Hepatocyte (in vitro differentiated cells): ENCODE measurements around the gene AARSD1. TPM values are rescaled to one million over a fixed set of nuclear protein-coding genes. Genes with fewer than 3 reads are reported as not detected.

Experiments
- DNase-seq: peaks from one replicate; pipeline ENCODE4 v3.0.0-alpha.2; 2016; ENCODE audit warnings: low spot score
- H2AFZ ChIP-seq: fragments of 200-600 bp; sonication (generic); 2 replicates; pipeline ENCODE4 v1.6.0; 2016; ENCODE audit warnings: antibody characterized with exemption, mild to moderate bottlenecking
- H3K27ac ChIP-seq: fragments of 200-600 bp; sonication (generic); 2 replicates; pipeline ENCODE4 v1.5.1; 2016; ENCODE audit warnings: mild to moderate bottlenecking
- H3K27me3 ChIP-seq: fragments of 200-600 bp; sonication (generic); 2 replicates; pipeline ENCODE4 v1.6.1; 2016
- H3K36me3 ChIP-seq: fragments of 200-600 bp; sonication (generic); replicated peaks from 2 replicates; pipeline ENCODE4 v1.5.1; 2016; ENCODE audit warnings: low read depth; ENCODE audit not compliant: insufficient read depth
- H3K4me1 ChIP-seq: fragments of 200-600 bp; sonication (generic); 2 replicates; pipeline ENCODE4 v1.5.1; 2016; ENCODE audit warnings: mild to moderate bottlenecking, moderate library complexity; ENCODE audit not compliant: insufficient read depth
- H3K4me2 ChIP-seq: fragments of 200-600 bp; sonication (generic); 2 replicates; pipeline ENCODE4 v1.6.0; 2016
- H3K4me3 ChIP-seq: fragments of 200-600 bp; sonication (generic); 2 replicates; pipeline ENCODE4 v1.5.1; 2016; ENCODE audit warnings: mild to moderate bottlenecking
- H3K79me2 ChIP-seq: fragments of 200-600 bp; sonication (generic); 2 replicates; pipeline ENCODE4 v1.6.0; 2017; ENCODE audit warnings: mild to moderate bottlenecking
- H3K9me2 ChIP-seq: fragments of 200-600 bp; sonication (generic); replicated peaks from 2 replicates; pipeline ENCODE4 v1.6.0; 2017; ENCODE audit warnings: mild to moderate bottlenecking; ENCODE audit not compliant: insufficient read depth
- H3K9me3 ChIP-seq: fragments of 200-600 bp; sonication (generic); 2 replicates; pipeline ENCODE4 v1.5.1; 2016; ENCODE audit warnings: low read depth, mild to moderate bottlenecking
- H4K20me1 ChIP-seq: fragments of 200-600 bp; sonication (generic); 2 replicates; pipeline ENCODE4 v1.6.0; 2016; ENCODE audit warnings: mild to moderate bottlenecking; ENCODE audit not compliant: insufficient read depth, poor library complexity, severe bottlenecking
- EZH2 ChIP-seq: fragments of 200-600 bp; sonication (generic); IDR thresholded peaks from 2 replicates; pipeline ENCODE4 v1.6.1; 2016; ENCODE audit warnings: antibody characterized with exemption, mild to moderate bottlenecking, borderline replicate concordance
- EZH2phosphoT487 ChIP-seq: fragments of 200-600 bp; sonication (generic); IDR thresholded peaks from one replicate; pipeline ENCODE4 v1.6.1; 2018; ENCODE audit warnings: antibody characterized with exemption, mild to moderate bottlenecking, low read depth, moderate library complexity; ENCODE audit not compliant: unreplicated experiment, severe bottlenecking
- WGBS: methylation state at CpG from one replicate; pipeline ENCODE4 v1.1.6; 2016; ENCODE audit warnings: low lambda C conversion rate; ENCODE audit errors: missing lambda C conversion rate; 5-methylcytosine and 5-hydroxymethylcytosine counted together
- polyA plus RNA-seq: library from polyadenylated mRNA; unstranded; fragments of >200 nt; fragmentation: Nextera tagmentation; extraction: Ambion mirVana; gene quantifications from 2 replicates; pipeline ENCODE4 v1.2.1, GENCODE V29; 2016
- total RNA-seq: library from RNA; depleted of rRNA; stranded (reverse); fragments of >200 nt; gene quantifications from 2 replicates; pipeline ENCODE4 v1.2.3, GENCODE V29; 2014
- TF ChIP-seq, protein P1 (sequence below): fragments of 200-600 bp; sonication (generic); IDR thresholded peaks from 2 replicates; pipeline ENCODE4 v1.5.1; 2016; ENCODE audit warnings: antibody characterized with exemption, mild to moderate bottlenecking; ENCODE audit not compliant: poor library complexity

AARSD1 gene
- total and polyA plus RNA-seq, 2 experiments from 2014 or later, result 25.8 to 41.0 TPM

DNA sequence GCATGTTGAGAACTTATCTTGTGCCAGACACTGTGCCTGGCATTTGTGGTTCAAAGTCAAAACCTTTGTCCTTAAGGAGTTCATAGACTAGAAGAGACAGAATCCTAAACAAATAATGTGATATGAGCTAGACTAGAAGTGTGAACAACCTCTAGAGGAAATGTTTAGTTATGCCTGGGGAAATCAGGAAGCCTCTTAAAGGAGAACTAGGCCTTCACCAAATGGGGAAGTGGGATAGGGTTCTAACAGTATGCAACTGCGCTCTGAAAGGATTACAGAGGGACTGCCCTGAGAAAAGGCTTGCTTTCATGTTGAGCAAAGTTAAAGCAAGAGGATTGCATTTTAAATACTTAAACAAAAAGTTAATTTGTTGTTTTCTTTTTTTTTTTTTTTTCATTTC is 21.0 kb upstream of the AARSD1 start:
- H3K79me2 ChIP-seq, result peaks cover 52% of the 10 kb centered on the region
- H3K36me3 ChIP-seq, result no peaks in the 10 kb centered on the region
- WGBS, result 74% methylated on average over 1 of the region's 1 CpG

GRCh38 chr17:42982266-42982665 is 18.0 kb upstream of the AARSD1 start:
- Histone ChIP-seq H3K4me3 (no peak overlapping the region), H3K4me1 (peaks cover 6% of the 10 kb centered on the region), H3K9me2 (no peaks in the 10 kb centered on the region), H3K79me2 (peaks cover 54% of the 10 kb centered on the region), H3K27me3 (no peaks in the 10 kb centered on the region), H4K20me1 (peaks cover 8% of the 10 kb centered on the region), H3K4me2 (peak overlapping the region; percentile 91), H3K36me3 (no peaks in the 10 kb centered on the region), H2AFZ (no peak overlapping the region), H3K27ac (no peak overlapping the region), H3K9me3 (no peaks in the 10 kb centered on the region)
- DNase-seq, result no peak
- TF ChIP-seq, protein P1, sequence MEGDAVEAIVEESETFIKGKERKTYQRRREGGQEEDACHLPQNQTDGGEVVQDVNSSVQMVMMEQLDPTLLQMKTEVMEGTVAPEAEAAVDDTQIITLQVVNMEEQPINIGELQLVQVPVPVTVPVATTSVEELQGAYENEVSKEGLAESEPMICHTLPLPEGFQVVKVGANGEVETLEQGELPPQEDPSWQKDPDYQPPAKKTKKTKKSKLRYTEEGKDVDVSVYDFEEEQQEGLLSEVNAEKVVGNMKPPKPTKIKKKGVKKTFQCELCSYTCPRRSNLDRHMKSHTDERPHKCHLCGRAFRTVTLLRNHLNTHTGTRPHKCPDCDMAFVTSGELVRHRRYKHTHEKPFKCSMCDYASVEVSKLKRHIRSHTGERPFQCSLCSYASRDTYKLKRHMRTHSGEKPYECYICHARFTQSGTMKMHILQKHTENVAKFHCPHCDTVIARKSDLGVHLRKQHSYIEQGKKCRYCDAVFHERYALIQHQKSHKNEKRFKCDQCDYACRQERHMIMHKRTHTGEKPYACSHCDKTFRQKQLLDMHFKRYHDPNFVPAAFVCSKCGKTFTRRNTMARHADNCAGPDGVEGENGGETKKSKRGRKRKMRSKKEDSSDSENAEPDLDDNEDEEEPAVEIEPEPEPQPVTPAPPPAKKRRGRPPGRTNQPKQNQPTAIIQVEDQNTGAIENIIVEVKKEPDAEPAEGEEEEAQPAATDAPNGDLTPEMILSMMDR, result no peak
- TF ChIP-seq EZH2phosphoT487 (no peak), EZH2 (no peak)

More for the DNA sequence above, 21.0 kb upstream of the AARSD1 start:
- no peak for TF ChIP-seq EZH2phosphoT487
- no peak for TF ChIP-seq EZH2
- TF ChIP-seq, protein P1, result no peak
- DNase-seq, result no peak
- Histone ChIP-seq H3K4me2 (no peak overlapping the region), H3K27me3 (no peaks in the 10 kb centered on the region), H3K4me3 (no peak overlapping the region), H3K9me3 (no peaks in the 10 kb centered on the region), H2AFZ (no peak overlapping the region), H3K4me1 (peaks cover 6% of the 10 kb centered on the region), H3K9me2 (no peaks in the 10 kb centered on the region), H4K20me1 (peaks cover 8% of the 10 kb centered on the region), H3K27ac (no peak overlapping the region)

DNA sequence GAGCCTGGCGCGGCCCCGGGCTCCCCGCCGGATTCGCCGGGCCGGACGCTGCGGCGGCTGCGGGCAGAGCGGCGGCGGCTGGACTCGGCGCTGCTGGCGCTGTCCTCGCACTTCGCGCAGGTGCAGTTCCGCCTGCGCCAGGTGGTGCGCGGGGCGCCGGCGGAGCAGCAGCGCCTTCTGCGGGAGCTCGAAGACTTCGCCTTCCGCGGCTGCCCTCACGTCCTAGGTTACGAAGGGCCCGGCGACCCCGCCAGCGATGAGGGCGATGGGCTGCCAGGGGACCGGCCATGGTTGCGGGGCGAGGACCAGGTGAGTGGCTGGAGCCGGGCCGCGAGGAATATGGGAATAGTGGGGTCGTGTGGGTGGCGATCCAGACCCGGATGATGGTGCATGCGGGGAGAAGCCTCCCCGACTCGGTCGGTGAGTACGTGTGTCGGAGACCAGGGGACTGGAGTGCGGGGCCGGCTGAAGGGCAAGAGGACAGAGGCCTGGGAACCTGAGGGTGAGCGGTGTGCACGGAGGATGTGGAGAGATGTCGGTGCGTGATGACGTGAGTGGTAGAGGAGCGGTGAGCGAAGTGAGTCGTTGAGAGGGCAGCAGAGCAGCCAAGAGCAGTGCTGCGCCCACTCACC is 16.6 kb upstream of the AARSD1 start:
- DNase-seq, result peak; percentile 82
- 2% methylated on average over 66 of the region's 67 CpGs for WGBS
- no peaks in the 10 kb centered on the region for H3K36me3 ChIP-seq
- H3K4me3 ChIP-seq, result peak overlapping the region; percentile 84
- H3K27me3 ChIP-seq, result no peaks in the 10 kb centered on the region
- H3K27ac ChIP-seq, result peak overlapping the region; percentile 96
- H2AFZ ChIP-seq, result peak overlapping the region; percentile 88
- peaks cover 5% of the 10 kb centered on the region for H4K20me1 ChIP-seq
- H3K9me3 ChIP-seq, result no peaks in the 10 kb centered on the region
- H3K79me2 ChIP-seq, result peaks cover 46% of the 10 kb centered on the region
- TF ChIP-seq EZH2phosphoT487, result no peak
- TF ChIP-seq, protein P1, result peak; percentile 18
- H3K4me2 ChIP-seq, result peak overlapping the region; percentile 91
- peaks cover 6% of the 10 kb centered on the region for H3K4me1 ChIP-seq
- H3K9me2 ChIP-seq, result no peaks in the 10 kb centered on the region
